ENCODE data around the gene FBXW11.

FBXW11 gene

DNA sequence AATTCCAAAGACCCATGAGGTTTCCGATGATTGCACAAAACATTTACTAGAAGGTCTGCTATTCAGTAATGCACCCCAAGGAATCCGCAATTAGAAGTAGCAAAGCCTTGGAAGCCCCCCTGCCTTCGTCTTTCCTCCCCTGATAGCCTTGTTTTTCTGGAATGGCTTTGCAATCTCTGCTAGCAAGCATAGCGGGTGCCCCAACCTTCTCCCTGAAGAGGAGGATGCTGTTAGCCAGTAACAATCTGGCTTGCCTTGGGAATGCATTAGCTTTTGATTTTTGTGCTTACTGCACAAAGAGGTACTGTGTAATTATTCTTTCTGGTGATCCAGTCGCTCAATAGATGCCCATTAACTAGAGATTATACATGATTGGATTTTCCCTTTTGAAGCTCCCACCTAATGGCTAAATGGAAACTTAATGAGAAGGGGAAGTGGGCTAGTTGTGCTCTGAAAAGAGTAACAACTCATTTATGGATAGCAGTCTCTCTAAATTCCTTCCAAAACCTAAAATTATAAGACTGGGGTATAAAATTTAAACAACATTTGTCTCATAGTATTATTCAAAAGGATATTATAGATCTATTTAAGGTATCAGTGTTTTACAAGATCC is 91.6 kb downstream of the FBXW11 start:
- peaks cover 14% of the 10 kb centered on the region for H3K4me1 ChIP-seq (ENCODE audit: control insufficient read depth, insufficient read depth, low read length)
- H3K9ac ChIP-seq (ENCODE audit: low read length) = no peak overlapping the region
- H3K4me3 ChIP-seq (ENCODE audit: low read length) = no peak overlapping the region
- H3K9me3 ChIP-seq (ENCODE audit: control insufficient read depth, low read length) = no peaks in the 10 kb centered on the region
- H3K36me3 ChIP-seq (ENCODE audit: control insufficient read depth, insufficient read depth, low read length) = no peaks in the 10 kb centered on the region
- no peaks in the 10 kb centered on the region for H3K27me3 ChIP-seq (ENCODE audit: control insufficient read depth, insufficient read depth, low read length)

- peaks cover 14% of the 10 kb centered on the region for H3K4me1 ChIP-seq (ENCODE audit: control insufficient read depth, insufficient read depth, low read length)
- H3K4me3 ChIP-seq (ENCODE audit: low read length) = no peak overlapping the region
- H3K36me3 ChIP-seq (ENCODE audit: control insufficient read depth, insufficient read depth, low read length) = no peaks in the 10 kb centered on the region
- no peaks in the 10 kb centered on the region for H3K9me3 ChIP-seq (ENCODE audit: control insufficient read depth, low read length)
- no peaks in the 10 kb centered on the region for H3K27me3 ChIP-seq (ENCODE audit: control insufficient read depth, insufficient read depth, low read length)
- no peak overlapping the region for H3K9ac ChIP-seq (ENCODE audit: low read length)
These were observed 92.5 kb downstream of the FBXW11 start for GRCh38 chr5:171913987-171914273.

DNA sequence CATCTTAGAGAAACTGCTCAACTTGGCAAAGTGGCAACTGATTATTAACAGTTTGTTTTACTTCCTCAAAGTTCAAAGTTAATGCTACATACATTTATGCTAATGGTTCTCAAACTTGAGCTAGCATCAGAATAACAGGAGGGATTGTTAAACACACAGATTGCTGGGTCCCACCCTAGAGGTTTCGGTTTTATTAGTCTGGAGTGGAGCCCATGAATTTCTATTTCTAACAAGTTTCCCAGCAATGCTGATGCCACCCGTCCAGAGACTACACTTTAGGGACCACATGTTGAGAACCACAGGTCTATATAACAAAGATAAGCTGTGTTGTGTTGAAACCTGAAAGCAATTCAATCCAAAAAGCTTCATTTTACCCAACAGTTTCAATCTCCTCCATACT is 95.3 kb downstream of the FBXW11 start:
- H3K4me3 ChIP-seq (ENCODE audit: low read length) = no peak overlapping the region
- H3K9me3 ChIP-seq (ENCODE audit: control insufficient read depth, low read length) = no peaks in the 10 kb centered on the region
- no peaks in the 10 kb centered on the region for H3K27me3 ChIP-seq (ENCODE audit: control insufficient read depth, insufficient read depth, low read length)
- H3K9ac ChIP-seq (ENCODE audit: low read length) = no peak overlapping the region
- peaks cover 14% of the 10 kb centered on the region for H3K4me1 ChIP-seq (ENCODE audit: control insufficient read depth, insufficient read depth, low read length)
- no peaks in the 10 kb centered on the region for H3K36me3 ChIP-seq (ENCODE audit: control insufficient read depth, insufficient read depth, low read length)

DNA sequence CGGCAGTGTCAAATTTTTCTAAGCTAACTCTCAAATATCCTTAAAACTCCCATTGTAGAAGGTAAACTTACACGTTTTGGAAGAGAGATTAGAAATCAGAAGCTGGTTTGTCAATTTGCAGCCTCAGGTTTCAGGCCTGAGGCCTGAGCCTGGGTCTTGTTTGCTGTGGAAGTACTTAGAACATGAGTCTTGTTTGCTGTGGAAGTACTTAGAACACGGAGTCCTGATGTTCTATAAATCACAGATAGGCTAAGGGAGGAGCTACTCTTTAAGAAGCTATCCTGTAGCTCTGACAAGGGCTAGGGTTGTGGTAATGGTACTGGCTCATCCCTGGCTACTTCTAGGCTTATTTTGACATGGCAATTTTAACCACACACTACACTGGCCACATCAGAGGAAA is 97.8 kb downstream of the FBXW11 start:
- Histone ChIP-seq H3K36me3 (ENCODE audit: control insufficient read depth, insufficient read depth, low read length) (no peaks in the 10 kb centered on the region), H3K4me1 (ENCODE audit: control insufficient read depth, insufficient read depth, low read length) (peaks cover 9% of the 10 kb centered on the region), H3K9ac (ENCODE audit: low read length) (no peak overlapping the region), H3K4me3 (ENCODE audit: low read length) (no peak overlapping the region), H3K9me3 (ENCODE audit: control insufficient read depth, low read length) (no peaks in the 10 kb centered on the region), H3K27me3 (ENCODE audit: control insufficient read depth, insufficient read depth, low read length) (no peaks in the 10 kb centered on the region)

DNA sequence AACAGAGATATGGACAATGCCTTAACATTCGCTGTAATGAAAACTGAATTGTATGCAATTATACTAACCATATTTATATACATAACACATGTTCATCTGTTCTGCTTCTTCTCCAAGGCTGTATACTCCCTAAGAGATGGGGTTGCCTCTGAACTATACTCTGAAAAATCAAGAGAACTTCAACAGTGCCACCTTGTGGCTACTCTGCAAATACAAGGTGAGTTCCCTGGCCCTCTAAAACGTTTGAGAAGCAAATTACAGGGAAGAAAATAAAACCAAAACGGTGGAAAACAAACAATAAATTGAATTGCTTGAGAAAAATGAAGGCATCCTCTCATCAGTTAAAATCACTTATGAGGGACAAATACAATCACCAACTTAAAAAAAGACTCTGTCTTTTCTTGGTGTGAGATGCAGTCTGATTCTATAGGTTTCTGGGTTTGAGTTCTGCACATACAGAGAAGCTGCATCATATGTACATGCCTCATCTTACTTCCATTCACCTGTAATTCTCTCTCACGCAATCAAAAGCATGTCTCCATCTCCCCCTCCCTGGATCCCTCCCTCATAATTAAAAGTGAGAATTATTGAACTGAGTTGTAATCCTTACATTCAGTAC is 98.6 kb downstream of the FBXW11 start:
- Histone ChIP-seq H3K9me3 (ENCODE audit: control insufficient read depth, low read length) (no peaks in the 10 kb centered on the region), H3K4me3 (ENCODE audit: low read length) (no peak overlapping the region), H3K4me1 (ENCODE audit: control insufficient read depth, insufficient read depth, low read length) (peaks cover under 1% of the 10 kb centered on the region), H3K9ac (ENCODE audit: low read length) (no peak overlapping the region), H3K36me3 (ENCODE audit: control insufficient read depth, insufficient read depth, low read length) (no peaks in the 10 kb centered on the region), H3K27me3 (ENCODE audit: control insufficient read depth, insufficient read depth, low read length) (no peaks in the 10 kb centered on the region)

DNA sequence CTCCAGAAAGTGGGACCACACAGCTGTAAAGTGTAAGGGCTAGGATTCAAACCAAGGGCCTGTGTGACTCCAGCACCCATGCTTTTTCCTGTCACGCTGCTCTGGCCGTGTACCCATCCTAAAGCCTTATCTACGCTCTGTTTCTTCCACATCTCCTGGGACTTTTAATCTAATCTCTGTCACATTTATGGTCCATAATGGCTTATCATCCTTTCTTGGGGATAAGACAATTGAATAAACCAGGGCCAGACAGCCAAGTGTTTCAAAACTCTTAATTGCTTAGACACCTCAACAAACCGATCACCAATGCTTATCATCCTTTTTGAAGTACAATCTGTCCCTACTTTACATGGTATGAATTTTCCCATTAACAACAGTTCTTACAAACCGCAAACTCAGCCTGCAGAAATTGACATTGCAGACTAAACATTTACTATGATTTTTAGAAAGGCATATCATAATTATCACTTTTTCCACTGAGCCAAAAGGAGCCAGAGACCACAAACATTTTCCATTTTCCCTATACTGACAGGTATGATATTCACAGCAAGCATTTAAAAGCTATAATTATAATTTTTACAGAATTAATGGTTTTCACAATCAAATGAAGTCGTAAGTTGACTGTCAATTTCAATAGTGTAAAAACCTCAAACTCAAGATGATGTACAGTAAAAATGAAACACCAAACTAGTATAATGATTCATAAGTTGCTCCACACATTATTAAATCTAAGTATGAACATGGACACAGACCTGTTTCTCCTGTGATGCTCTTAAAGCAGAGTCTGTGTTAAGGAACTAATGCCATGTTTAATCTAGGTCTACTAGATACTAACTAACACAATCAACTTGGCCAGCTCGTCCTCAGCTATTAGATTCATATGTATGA is 99.5 kb downstream of the FBXW11 start:
- Histone ChIP-seq H3K9me3 (ENCODE audit: control insufficient read depth, low read length) (no peaks in the 10 kb centered on the region), H3K4me3 (ENCODE audit: low read length) (no peak overlapping the region), H3K9ac (ENCODE audit: low read length) (no peak overlapping the region), H3K27me3 (ENCODE audit: control insufficient read depth, insufficient read depth, low read length) (no peaks in the 10 kb centered on the region), H3K36me3 (ENCODE audit: control insufficient read depth, insufficient read depth, low read length) (no peaks in the 10 kb centered on the region), H3K4me1 (ENCODE audit: control insufficient read depth, insufficient read depth, low read length) (no peaks in the 10 kb centered on the region)

- no peak overlapping the region for H3K4me3 ChIP-seq (ENCODE audit: low read length)
- no peaks in the 10 kb centered on the region for H3K36me3 ChIP-seq (ENCODE audit: control insufficient read depth, insufficient read depth, low read length)
- no peaks in the 10 kb centered on the region for H3K27me3 ChIP-seq (ENCODE audit: control insufficient read depth, insufficient read depth, low read length)
- H3K9me3 ChIP-seq (ENCODE audit: control insufficient read depth, low read length) = no peaks in the 10 kb centered on the region
- H3K9ac ChIP-seq (ENCODE audit: low read length) = no peak overlapping the region
- no peaks in the 10 kb centered on the region for H3K4me1 ChIP-seq (ENCODE audit: control insufficient read depth, insufficient read depth, low read length)
These were observed 100.3 kb downstream of the FBXW11 start for GRCh38 chr5:171906066-171906570.

DNA sequence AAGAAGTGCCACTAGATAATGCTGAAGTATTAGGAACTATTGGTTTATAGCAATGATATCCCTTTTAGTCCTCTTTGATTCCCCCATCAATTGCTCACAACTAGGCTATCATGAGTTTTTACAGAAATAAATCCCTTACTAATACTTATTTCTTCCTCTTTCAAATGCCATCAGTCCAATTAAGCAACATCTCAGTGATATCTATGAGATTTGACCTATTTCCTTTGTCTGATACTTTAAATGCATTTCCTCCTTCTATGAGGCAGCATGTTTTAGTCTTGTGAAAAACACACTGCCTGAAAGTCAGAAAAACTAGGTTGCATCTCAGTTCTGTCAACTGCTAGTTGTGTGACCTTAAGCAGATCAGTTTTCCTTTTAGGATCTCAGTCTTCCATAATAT is 101.6 kb downstream of the FBXW11 start:
- H3K9me3 ChIP-seq (ENCODE audit: control insufficient read depth, low read length) = no peaks in the 10 kb centered on the region
- no peak overlapping the region for H3K4me3 ChIP-seq (ENCODE audit: low read length)
- no peak overlapping the region for H3K9ac ChIP-seq (ENCODE audit: low read length)
- no peaks in the 10 kb centered on the region for H3K4me1 ChIP-seq (ENCODE audit: control insufficient read depth, insufficient read depth, low read length)
- no peaks in the 10 kb centered on the region for H3K27me3 ChIP-seq (ENCODE audit: control insufficient read depth, insufficient read depth, low read length)
- no peaks in the 10 kb centered on the region for H3K36me3 ChIP-seq (ENCODE audit: control insufficient read depth, insufficient read depth, low read length)

- Histone ChIP-seq H3K4me1 (ENCODE audit: control insufficient read depth, insufficient read depth, low read length) (no peaks in the 10 kb centered on the region), H3K4me3 (ENCODE audit: low read length) (no peak overlapping the region), H3K9me3 (ENCODE audit: control insufficient read depth, low read length) (no peaks in the 10 kb centered on the region), H3K36me3 (ENCODE audit: control insufficient read depth, insufficient read depth, low read length) (no peaks in the 10 kb centered on the region), H3K9ac (ENCODE audit: low read length) (no peak overlapping the region), H3K27me3 (ENCODE audit: control insufficient read depth, insufficient read depth, low read length) (no peaks in the 10 kb centered on the region)
These were observed 104.7 kb downstream of the FBXW11 start for GRCh38 chr5:171901764-171902163.

- no peaks in the 10 kb centered on the region for H3K9me3 ChIP-seq (ENCODE audit: control insufficient read depth, low read length)
- no peaks in the 10 kb centered on the region for H3K27me3 ChIP-seq (ENCODE audit: control insufficient read depth, insufficient read depth, low read length)
- no peaks in the 10 kb centered on the region for H3K4me1 ChIP-seq (ENCODE audit: control insufficient read depth, insufficient read depth, low read length)
- H3K4me3 ChIP-seq (ENCODE audit: low read length) = no peak overlapping the region
- no peaks in the 10 kb centered on the region for H3K36me3 ChIP-seq (ENCODE audit: control insufficient read depth, insufficient read depth, low read length)
- no peak overlapping the region for H3K9ac ChIP-seq (ENCODE audit: low read length)
These were observed 106.6 kb downstream of the FBXW11 start for GRCh38 chr5:171899792-171900191.

DNA sequence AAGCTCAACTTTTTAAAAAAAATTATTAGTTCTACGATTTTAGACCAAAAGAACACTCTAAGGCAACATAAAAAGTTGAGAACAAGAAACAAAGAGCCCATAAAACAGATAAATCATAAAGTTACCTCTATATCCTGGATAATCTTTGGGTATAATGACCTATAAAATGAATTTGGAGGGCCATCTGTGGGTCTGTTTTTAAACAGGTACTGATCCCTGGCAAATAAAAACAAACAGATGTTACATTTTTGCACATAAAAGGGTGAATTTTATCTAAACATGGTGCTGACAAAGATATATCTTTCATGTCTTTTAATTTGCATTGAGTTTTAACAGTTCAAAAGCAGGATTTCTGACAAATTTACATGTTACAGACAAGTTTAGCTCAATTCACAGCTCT is 107.6 kb downstream of the FBXW11 start:
- Histone ChIP-seq H3K4me1 (ENCODE audit: control insufficient read depth, insufficient read depth, low read length) (no peaks in the 10 kb centered on the region), H3K9ac (ENCODE audit: low read length) (no peak overlapping the region), H3K9me3 (ENCODE audit: control insufficient read depth, low read length) (no peaks in the 10 kb centered on the region), H3K27me3 (ENCODE audit: control insufficient read depth, insufficient read depth, low read length) (no peaks in the 10 kb centered on the region), H3K4me3 (ENCODE audit: low read length) (no peak overlapping the region), H3K36me3 (ENCODE audit: control insufficient read depth, insufficient read depth, low read length) (no peaks in the 10 kb centered on the region)

DNA sequence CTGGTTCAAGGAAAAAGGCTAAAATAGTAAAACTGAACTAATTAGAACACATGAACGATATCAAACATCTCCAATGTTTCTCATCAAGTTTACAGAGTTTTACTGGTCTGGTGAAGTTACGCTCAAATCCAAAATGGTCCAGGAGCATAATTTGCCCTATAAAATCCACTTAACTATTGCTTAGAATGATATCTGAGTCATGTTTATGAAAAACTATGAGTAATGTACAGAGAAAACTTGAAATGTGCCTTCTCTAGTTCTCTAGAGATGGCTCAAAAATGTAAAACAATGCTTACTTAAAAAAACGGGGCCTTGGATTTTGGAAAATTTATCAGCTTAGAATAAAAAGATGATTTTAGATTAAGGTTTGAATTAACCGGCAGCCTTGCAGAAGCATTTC is 108.1 kb downstream of the FBXW11 start:
- H3K9me3 ChIP-seq (ENCODE audit: control insufficient read depth, low read length) = no peaks in the 10 kb centered on the region
- no peaks in the 10 kb centered on the region for H3K36me3 ChIP-seq (ENCODE audit: control insufficient read depth, insufficient read depth, low read length)
- H3K9ac ChIP-seq (ENCODE audit: low read length) = no peak overlapping the region
- H3K4me3 ChIP-seq (ENCODE audit: low read length) = no peak overlapping the region
- H3K27me3 ChIP-seq (ENCODE audit: control insufficient read depth, insufficient read depth, low read length) = no peaks in the 10 kb centered on the region
- H3K4me1 ChIP-seq (ENCODE audit: control insufficient read depth, insufficient read depth, low read length) = no peaks in the 10 kb centered on the region

Data from mucosa of stomach (tissue), 1 donor.